ENCODE measurements around the gene SUCO.

DNA sequence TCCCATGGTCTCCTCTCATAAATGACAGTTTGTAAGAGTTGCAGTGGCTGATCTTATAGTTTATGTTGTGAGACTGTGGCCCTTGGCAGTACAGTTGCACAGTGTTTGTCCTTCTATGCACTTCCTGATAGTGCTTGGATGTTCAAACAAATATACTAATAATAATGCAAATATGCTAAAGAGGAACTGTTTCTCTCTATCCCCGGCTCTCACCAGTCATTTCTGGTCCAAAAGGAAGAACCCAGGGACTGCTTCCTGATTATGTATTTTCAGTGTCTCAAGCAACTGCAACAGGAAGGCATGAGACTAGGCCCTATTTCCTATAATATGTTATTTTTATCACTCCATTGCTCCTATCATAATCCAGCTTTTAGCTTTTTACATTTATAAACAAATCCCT is 17.0 kb upstream of the SUCO start:
- no peak for TF ChIP-seq ZBTB7A (IDR thresholded peaks at IDR 0.05; ENCODE audit: low read depth)
- no peak for TF ChIP-seq EP300 (IDR thresholded peaks at IDR 0.05; ENCODE audit: borderline replicate concordance)
- TF ChIP-seq, protein P1, sequence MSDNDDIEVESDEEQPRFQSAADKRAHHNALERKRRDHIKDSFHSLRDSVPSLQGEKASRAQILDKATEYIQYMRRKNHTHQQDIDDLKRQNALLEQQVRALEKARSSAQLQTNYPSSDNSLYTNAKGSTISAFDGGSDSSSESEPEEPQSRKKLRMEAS (IDR thresholded peaks at IDR 0.05) = no peak
- TF ChIP-seq TAF1 (IDR thresholded peaks at IDR 0.05; ENCODE audit: low read depth) = no peak
- no peak for TF ChIP-seq EGR1 (IDR thresholded peaks at IDR 0.05)
- no peak for TF ChIP-seq TCF12 (IDR thresholded peaks at IDR 0.05; ENCODE audit: low read depth)
- TF ChIP-seq FOXM1 (IDR thresholded peaks at IDR 0.05; ENCODE audit: borderline replicate concordance, low read depth) = no peak
